Measurements from ENCODE around the gene EDA2R.

- TF ChIP-seq POLR2AphosphoS5 (IDR thresholded peaks at IDR 0.05; ENCODE audit: low read depth, low read length) (no peak), TAF1 (IDR thresholded peaks at IDR 0.05; ENCODE audit: low read depth, low read length) (no peak), POLR2A (IDR thresholded peaks at IDR 0.05; ENCODE audit: low read depth, low read length) (no peak)
Measured at GRCh38 chrX:66676990-66677389, 38.1 kb upstream of the EDA2R start.

All from GM12891 (cell line).